IMR-90 (cell line): Measurements from ENCODE around the gene MARF1.

Source experiments
- CTCF ChIP-seq: conservative IDR thresholded peaks from 2 replicates; pipeline ENCODE4 v1.5.1; 2012; ENCODE audit warnings: mild to moderate bottlenecking, low read depth, low read length, improper control_type of control experiment
- FOS ChIP-seq: fragments of 150-350 bp; IDR thresholded peaks from 2 replicates; pipeline ENCODE4 v1.6.1; 2016; ENCODE audit warnings: low read depth, low read length
- NFE2L2 ChIP-seq: fragments of 150-350 bp; IDR thresholded peaks from 2 replicates; pipeline ENCODE4 v1.6.1; 2016; ENCODE audit warnings: low read depth, mild to moderate bottlenecking, low read length
- POLR2A ChIP-seq: IDR thresholded peaks from 2 replicates; pipeline ENCODE4 v1.6.1; 2012; ENCODE audit warnings: mild to moderate bottlenecking, low read depth, low read length
- RAD21 ChIP-seq: IDR thresholded peaks from 2 replicates; pipeline ENCODE4 v1.6.1; 2012; ENCODE audit warnings: low read length, improper control_type of control experiment
- RCOR1 ChIP-seq: IDR thresholded peaks from 2 replicates; pipeline ENCODE4 v1.6.1; 2012; ENCODE audit warnings: mild to moderate bottlenecking, low read length, improper control_type of control experiment; ENCODE audit not compliant: insufficient replicate concordance

- TF ChIP-seq CTCF (no peak), POLR2A (no peak), RCOR1 (no peak), FOS (no peak), NFE2L2 (no peak), RAD21 (no peak)
Measured at GRCh38 chr16:15587152-15587825, 55.7 kb downstream of the MARF1 start.
